K562 (cell line): Measurements from ENCODE around the gene FRMD4A. TPM values are rescaled to one million over a fixed set of nuclear protein-coding genes. Genes with fewer than 3 reads are reported as not detected.

Experiments used
- ATAC-seq: fragments of 200-7000 bp; cut with Tn5 transposase; 3 replicates; pipeline ENCODE4 v1.9.1; 2020; ENCODE audit warnings: moderate library complexity
- BruUV-seq: library from RNA; stranded (reverse); fragments of 400-500 nt; replicated peaks from 2 replicates; lab custom pipeline; 2021; lab: Mats Ljungman, UMichigan
- CTCF ChIA-PET: fragments of 300-600 bp; formaldehyde crosslinking; extraction: SDS; loops from one replicate; lab custom pipeline; 2021; ENCODE audit warnings: low intra/inter-chr PET ratio; lab: Yijun Ruan, JAX
- POLR2A ChIA-PET: fragments of 300-600, 350-650 bp; sonication (Branson Sonifier 250); formaldehyde crosslinking; extraction: SDS; loops from one replicate; lab custom pipeline; 2021; ENCODE audit warnings: antibody characterized with exemption, inconsistent platforms; lab: Yijun Ruan, JAX
- DNase-seq, 4 experiments: peaks; one replicate each; pipeline versions ENCODE4 v3.0.0 to v3.0.0-alpha.2; 2011 to 2018; ENCODE audit warnings: low spot score in 3 of 4, mixed read lengths in 3 of 4; ENCODE audit errors: extremely low read depth in 1 of 4
- FAIRE-seq: peaks from 2 replicates; lab custom pipeline; 2011; peaks lifted over from hg19 to GRCh38; lab: Jason Lieb, UNC
- H2AFZ ChIP-seq: 2 replicates; pipeline ENCODE4 v1.6.0; 2011; ENCODE audit warnings: low read depth, low read length, control low read depth, inconsistent platforms
- H3K27ac ChIP-seq: fragments of 200-600 bp; 3 replicates; pipeline ENCODE4 v1.8.0; 2011; ENCODE audit warnings: low read depth, mild to moderate bottlenecking, control low read depth, inconsistent platforms, low read length, moderate library complexity, mixed read lengths; ENCODE audit errors: extremely low read depth
- H3K27me3 ChIP-seq, 2 experiments: fragments of 300-600 bp in 1 of 2; 2 replicates in 1 of 2; 3 replicates in 1 of 2; pipeline versions ENCODE4 v1.6.0 to v1.8.0; 2011; ENCODE audit warnings: inconsistent platforms in 2 of 2, low read length in 2 of 2, mild to moderate bottlenecking in 1 of 2, mixed read lengths in 1 of 2, moderate library complexity in 1 of 2; ENCODE audit not compliant: control insufficient read depth in 2 of 2, insufficient read depth in 2 of 2
- H3K36me3 ChIP-seq: fragments of 300-600 bp; 3 replicates; pipeline ENCODE4 v1.8.0; 2011; ENCODE audit warnings: mild to moderate bottlenecking, low read length, inconsistent platforms; ENCODE audit not compliant: control insufficient read depth, insufficient read depth
- H3K4me1 ChIP-seq, 2 experiments: fragments of 200-600 bp in 1 of 2; replicated peaks in 1 of 2; 2 replicates in 1 of 2; 3 replicates in 1 of 2; pipeline versions ENCODE4 v1.5.1 to v1.8.0; 2011; ENCODE audit warnings: inconsistent platforms in 2 of 2, low read length in 2 of 2, mild to moderate bottlenecking in 1 of 2, mixed read lengths in 1 of 2, moderate library complexity in 1 of 2; ENCODE audit not compliant: control insufficient read depth in 2 of 2, insufficient read depth in 2 of 2
- H3K4me2 ChIP-seq: 2 replicates; pipeline ENCODE4 v1.6.1; 2011; ENCODE audit warnings: low read length, control low read depth, inconsistent platforms, mixed read lengths; ENCODE audit not compliant: insufficient read depth
- H3K4me3 ChIP-seq: fragments of 200-600 bp; sonication (generic), shearing (Covaris generic); 2 replicates; pipeline ENCODE4 v1.5.1; 2016; ENCODE audit warnings: control low read depth, inconsistent platforms
- H3K79me2 ChIP-seq: fragments of 200-600 bp; 3 replicates; pipeline ENCODE4 v1.8.0; 2011; ENCODE audit warnings: low read length, inconsistent platforms; ENCODE audit not compliant: control insufficient read depth, insufficient read depth
- H3K9ac ChIP-seq, 2 experiments: 2 replicates each; pipeline versions ENCODE4 v1.6.0 to v1.6.1; 2011; ENCODE audit warnings: low read depth in 2 of 2, low read length in 2 of 2, control low read depth in 1 of 2, inconsistent platforms in 1 of 2, mild to moderate bottlenecking in 1 of 2, mixed read lengths in 1 of 2; ENCODE audit not compliant: insufficient read depth in 1 of 2
- H3K9me1 ChIP-seq: one replicate; pipeline ENCODE4 v1.6.0; 2011; ENCODE audit warnings: inconsistent platforms, mild to moderate bottlenecking, low read length, moderate library complexity; ENCODE audit not compliant: control insufficient read depth, insufficient read depth
- H3K9me3 ChIP-seq: replicated peaks from 2 replicates; pipeline ENCODE4 v1.5.1; 2011; ENCODE audit warnings: low read depth, low read length, inconsistent platforms; ENCODE audit not compliant: control insufficient read depth, insufficient read depth
- H4K20me1 ChIP-seq: replicated peaks from 2 replicates; pipeline ENCODE4 v1.6.1; 2011; ENCODE audit warnings: low read length, inconsistent platforms, mixed read lengths; ENCODE audit not compliant: control insufficient read depth, insufficient read depth
- ATF1 ChIP-seq, 2 experiments: fragments of 450-650 bp in 1 of 2; IDR thresholded peaks; 2 replicates each; pipeline ENCODE4 v1.6.1; 2016; ENCODE audit warnings: missing compliant biosample characterization in 1 of 2, missing genetic modification characterization in 1 of 2
- CREM ChIP-seq: IDR thresholded peaks from 2 replicates; pipeline ENCODE4 v1.6.1; 2014; ENCODE audit warnings: antibody characterized with exemption, low read depth
- ELK1 ChIP-seq: sonication (generic); formaldehyde crosslinking; IDR thresholded peaks from 2 replicates; pipeline ENCODE4 v1.8.1; 2022; ENCODE audit warnings: missing genetic modification reagents
- GTF2E2 ChIP-seq: fragments of 200-800 bp; sonication (Bioruptor generic); IDR thresholded peaks from 2 replicates; pipeline ENCODE4 v1.6.1; 2016; ENCODE audit warnings: missing genetic modification characterization, missing compliant biosample characterization
- ID3 ChIP-seq, 2 experiments: fragments of 250-450 bp in 1 of 2; fragments of 450-650 bp in 1 of 2; sonication (Bioruptor Pico) in 1 of 2; IDR thresholded peaks; 2 replicates each; pipeline versions ENCODE4 v1.6.1 to v1.8.0; 2016 to 2021; ENCODE audit warnings: mild to moderate bottlenecking in 2 of 2, moderate library complexity in 2 of 2, missing compliant biosample characterization in 1 of 2, missing genetic modification characterization in 1 of 2
- MITF ChIP-seq: IDR thresholded peaks from 2 replicates; pipeline ENCODE4 v1.6.1; 2014; ENCODE audit warnings: antibody characterized with exemption
- NR2C2 ChIP-seq, 2 experiments: fragments of 200-800 bp in 1 of 2; sonication (Bioruptor generic) in 1 of 2; sonication (generic) in 1 of 2; formaldehyde crosslinking in 1 of 2; IDR thresholded peaks; 2 replicates each; pipeline versions ENCODE4 v1.6.1 to v1.8.0; 2016 to 2022; ENCODE audit warnings: mild to moderate bottlenecking in 1 of 2, missing compliant biosample characterization in 1 of 2, missing genetic modification characterization in 1 of 2, missing genetic modification reagents in 1 of 2
- PHTF2 ChIP-seq: fragments of 250-450 bp; sonication (Bioruptor Pico); IDR thresholded peaks from 2 replicates; pipeline ENCODE4 v1.5.0; 2021; ENCODE audit warnings: mild to moderate bottlenecking
- ZNF311 ChIP-seq: fragments of 250-450 bp; sonication (Bioruptor Pico); IDR thresholded peaks from 2 replicates; pipeline ENCODE4 v1.4.0; 2020; ENCODE audit warnings: mild to moderate bottlenecking, moderate library complexity
- ZNF316 ChIP-seq: fragments of 450-650 bp; IDR thresholded peaks from 2 replicates; pipeline ENCODE4 v1.6.1; 2016
- ZNF436 ChIP-seq: fragments of 250-450, 450-650 bp; sonication (Bioruptor Pico); formaldehyde crosslinking; IDR thresholded peaks from 2 replicates; pipeline ENCODE4 v1.7.0; 2020; ENCODE audit warnings: mild to moderate bottlenecking
- WGBS: fragments of 100-300 bp; shearing (Covaris generic); methylation state at CpG from one replicate; pipeline ENCODE4 v1.1.6; 2016; ENCODE audit warnings: low coverage, mixed read lengths; ENCODE audit not compliant: insufficient coverage; ENCODE audit errors: missing lambda C conversion rate; 5-methylcytosine and 5-hydroxymethylcytosine counted together
- in situ Hi-C: fragments of 300-500 bp; cut with MboI; formaldehyde crosslinking; loops from 4 replicates; pipeline ENCODE4 v1.15.0; 2018; ENCODE audit warnings: inconsistent platforms, mixed read lengths
- intact Hi-C: fragments of 100-400 bp; cut with micrococcal nuclease; formaldehyde crosslinking; loops from 2 replicates; pipeline ENCODE4 v1.14.2; 2022
- polyA plus RNA-seq, 8 experiments: library from polyadenylated mRNA; depleted of rRNA in 4 of 8; stranded (reverse) in 5 of 8; unstranded in 3 of 8; fragments of >200 nt; fragmentation: Nextera tagmentation in 2 of 8; fragmentation: Illumina TruSeq in 1 of 8; extraction: Ambion mirVana in 2 of 8; extraction: Trizol in 1 of 8; gene quantifications; 2 replicates each; pipeline versions ENCODE4 v1.2.1 to v1.2.3, GENCODE V29; 2011 to 2014; ENCODE audit warnings: inconsistent platforms in 1 of 8, missing spikeins in 1 of 8
- total RNA-seq, 7 experiments: library from RNA; depleted of rRNA in 6 of 7; stranded (reverse); fragments of >200 nt in 6 of 7; fragmentation: Illumina TruSeq in 2 of 7; extraction: Trizol in 2 of 7; gene quantifications; 2 replicates each; pipeline versions ENCODE4 v1.2.1 to v1.2.3, GENCODE V29; 2011 to 2021; ENCODE audit warnings: low replicate concordance in 1 of 7

The FRMD4A gene
- total and polyA plus RNA-seq, 9 of the 15 experiments (the other 6 are each of a cell fraction or from before 2014, with no cell fraction given), result 0.80 to 5.2 (median 3.0) TPM

GRCh38 chr10:13674645-13675588 lies 655.8 kb downstream of the FRMD4A start (continued):
- no peak for TF ChIP-seq MITF
- no peak for TF ChIP-seq ID3 (CRISPR knock-in tag; IDR thresholded peaks at IDR 0.05)
- TF ChIP-seq ID3 (tag; IDR thresholded peaks at IDR 0.05), result no peak
- TF ChIP-seq GTF2E2 (tag), result no peak
- no peak for TF ChIP-seq PHTF2 (CRISPR knock-in tag)
- peak; percentile 87 for TF ChIP-seq ZNF316
- TF ChIP-seq ATF1 (CRISPR knock-in tag; IDR thresholded peaks at IDR 0.05), result no peak
- 0 out of 2 replicates have a peak, but pooled peaks have one; percentile 14 for TF ChIP-seq ATF1 (tag; IDR thresholded peaks at IDR 0.05)

GRCh38 chr10:13673156-13673555 lies 657.6 kb downstream of the FRMD4A start:
- BruUV-seq, result no TSS peak
- ATAC-seq, result no peak
- CTCF ChIA-PET, result no interaction called here
- TF ChIP-seq NR2C2 (CRISPR knock-in tag; IDR thresholded peaks at IDR 0.05), result no peak
- TF ChIP-seq NR2C2 (tag; IDR thresholded peaks at IDR 0.05), result no peak
- TF ChIP-seq ELK1 (CRISPR knock-in tag), result no peak
- TF ChIP-seq ZNF436 (CRISPR knock-in tag), result no peak
- TF ChIP-seq CREM, result no peak
- TF ChIP-seq ZNF311, result no peak

More at GRCh38 chr10:13673156-13673555, 657.6 kb downstream of the FRMD4A start:
- POLR2A ChIA-PET, result no interaction called here
- no peaks in the 10 kb centered on the region; the same call in 2 of the 3 replicates for H3K36me3 ChIP-seq
- H3K4me2 ChIP-seq, result no peak overlapping the region
- in situ Hi-C loops (no loop called here), intact Hi-C loops (no loop called here)
- 67% methylated on average over 8 of the region's 8 CpGs for WGBS
- H3K79me2 ChIP-seq, result no peaks in the 10 kb centered on the region
- H2AFZ ChIP-seq, result no peak overlapping the region
- no peak overlapping the region for H3K9ac ChIP-seq
- no peaks in the 10 kb centered on the region for H3K4me1 ChIP-seq
- H3K9me1 ChIP-seq, result no peaks in the 10 kb centered on the region
- DNase-seq, result no peak
- H3K9me3 ChIP-seq, result no peaks in the 10 kb centered on the region
- no peak overlapping the region for H3K4me3 ChIP-seq
- no peaks in the 10 kb centered on the region; a peak in 1 of 5 replicates for H3K27me3 ChIP-seq
- no peak for FAIRE-seq
- 0 out of 2 replicates have a peak, but pooled peaks cover 6% of the 10 kb centered on the region for H4K20me1 ChIP-seq
- H3K27ac ChIP-seq, result no peak overlapping the region
